Dedifferentiated amniotic fluid mesenchymal stem cell (primary cell): ENCODE data around the gene SCYGR5.
"Not testable (repeated sequence)": the region's sequence is repeated elsewhere in the genome, so short reads cannot be mapped to it uniquely, and the experiment has no call there.

Experiments used
- DNase-seq: peaks from one replicate; pipeline ENCODE4 v3.0.0-alpha.2; 2016; ENCODE audit errors: extremely low spot score

SCYGR5 gene, protein sequence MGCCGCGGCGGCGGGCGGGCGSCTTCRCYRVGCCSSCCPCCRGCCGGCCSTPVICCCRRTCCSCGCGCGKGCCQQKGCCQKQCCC

DNA sequence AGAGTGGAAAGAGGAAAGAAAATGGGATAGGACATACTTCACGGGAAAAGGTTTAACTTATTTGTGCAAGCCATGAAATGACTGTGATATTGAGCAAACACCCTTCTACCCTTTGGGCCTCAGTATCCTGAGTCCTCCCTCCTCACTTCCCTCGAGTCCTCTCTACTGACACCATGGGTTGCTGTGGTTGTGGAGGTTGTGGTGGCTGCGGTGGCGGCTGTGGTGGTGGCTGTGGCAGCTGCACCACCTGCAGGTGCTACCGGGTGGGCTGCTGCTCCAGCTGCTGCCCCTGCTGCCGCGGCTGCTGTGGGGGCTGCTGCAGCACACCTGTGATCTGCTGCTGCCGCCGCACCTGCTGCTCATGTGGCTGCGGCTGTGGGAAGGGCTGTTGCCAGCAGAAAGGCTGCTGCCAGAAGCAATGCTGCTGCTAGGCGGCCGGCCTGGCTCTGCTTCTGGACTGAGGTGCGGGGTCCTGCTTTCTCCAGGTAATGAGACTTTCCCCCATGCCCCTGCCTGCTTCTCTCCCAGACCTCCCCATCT is at the start of gene SCYGR5:
Gene SCYGR5 (plus strand): TSS at position 174 of the 540 bp plus-strand sequence. CDS start 0 bp downstream, at position 174.
- not testable (repeated sequence) for DNase-seq

DNA sequence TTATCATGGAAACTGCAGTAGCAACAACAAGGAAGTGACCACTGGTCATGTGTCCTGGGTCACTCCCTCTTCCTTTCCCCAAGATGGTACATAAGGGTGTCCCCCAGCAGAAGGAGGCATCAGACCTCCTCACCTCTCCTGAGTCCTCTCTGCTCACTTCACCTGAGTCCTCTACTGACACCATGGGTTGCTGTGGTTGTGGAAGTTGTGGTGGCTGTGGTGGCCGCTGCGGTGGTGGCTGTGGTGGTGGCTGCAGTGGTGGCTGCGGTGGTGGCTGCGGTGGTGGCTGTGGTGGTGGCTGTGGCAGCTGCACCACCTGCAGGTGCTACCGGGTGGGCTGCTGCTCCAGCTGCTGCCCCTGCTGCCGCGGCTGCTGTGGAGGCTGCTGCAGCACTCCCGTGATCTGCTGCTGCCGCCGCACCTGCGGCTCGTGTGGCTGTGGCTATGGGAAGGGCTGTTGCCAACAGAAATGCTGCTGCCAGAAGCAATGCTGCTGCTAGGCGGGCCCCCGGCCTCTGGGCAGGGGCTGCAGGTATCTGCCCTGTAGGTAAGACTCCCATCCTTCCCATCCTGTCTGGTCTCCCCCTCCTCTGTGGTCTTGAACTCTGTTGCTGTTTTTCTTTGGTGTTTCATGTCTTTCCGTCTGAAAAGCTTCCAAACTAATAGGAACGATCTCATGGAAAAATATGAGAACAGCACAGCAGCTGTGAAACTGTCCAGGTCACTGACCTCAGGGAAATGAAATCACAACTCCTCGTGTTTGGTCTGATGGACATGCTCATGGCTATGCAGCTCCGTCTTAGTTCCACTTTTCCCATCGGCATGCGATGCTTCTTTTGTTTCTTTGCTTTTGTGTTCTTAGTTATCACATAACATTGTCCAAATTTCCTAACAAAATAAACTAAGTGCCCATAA is 49.0 kb upstream of the SCYGR5 start, which contains the start of gene SCYGR4:
Gene SCYGR4 (plus strand): TSS at position 183 of the 915 bp plus-strand sequence. CDS start 0 bp downstream, at position 183.
- DNase-seq, result no peak

DNA sequence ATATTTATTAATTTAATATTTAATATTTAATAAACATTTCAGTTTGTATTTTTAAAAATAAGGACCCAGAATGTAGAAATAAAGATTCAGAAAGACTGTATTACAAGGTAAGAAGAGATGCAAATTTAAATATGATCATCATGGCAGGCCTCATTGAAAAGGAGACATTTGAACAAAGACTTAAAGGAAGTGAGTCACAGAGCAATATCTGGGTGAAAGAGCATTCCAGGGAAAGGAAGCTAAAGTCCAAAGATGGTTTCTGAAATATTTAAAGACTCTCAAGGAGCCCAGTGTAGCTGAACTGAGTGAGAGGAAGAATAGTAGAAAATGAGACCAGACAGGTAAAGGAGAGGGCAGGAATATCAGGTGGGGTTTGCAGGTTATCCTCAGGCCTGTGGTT is 43.4 kb upstream of the SCYGR5 start:
- peak; percentile 31 for DNase-seq

DNA sequence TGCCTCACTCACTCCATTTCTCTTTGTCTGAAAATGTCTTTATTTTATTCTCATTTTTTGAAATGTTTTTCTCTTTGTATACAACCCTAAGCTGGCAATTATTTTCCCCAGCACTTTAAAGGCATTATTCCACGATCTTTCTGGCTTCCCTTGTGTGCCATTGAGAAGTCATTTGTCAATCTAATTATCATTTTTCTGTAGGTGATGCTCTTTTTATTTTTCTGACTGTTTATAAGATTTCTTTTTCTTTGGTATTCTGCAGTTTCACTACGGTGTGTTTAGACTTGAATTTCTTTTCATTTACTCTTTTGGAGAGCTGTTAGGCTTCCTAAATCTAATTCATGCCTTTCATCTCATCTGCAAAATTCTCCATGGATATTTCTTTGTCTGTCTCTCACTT is 41.2 kb upstream of the SCYGR5 start:
- DNase-seq, result no peak

DNA sequence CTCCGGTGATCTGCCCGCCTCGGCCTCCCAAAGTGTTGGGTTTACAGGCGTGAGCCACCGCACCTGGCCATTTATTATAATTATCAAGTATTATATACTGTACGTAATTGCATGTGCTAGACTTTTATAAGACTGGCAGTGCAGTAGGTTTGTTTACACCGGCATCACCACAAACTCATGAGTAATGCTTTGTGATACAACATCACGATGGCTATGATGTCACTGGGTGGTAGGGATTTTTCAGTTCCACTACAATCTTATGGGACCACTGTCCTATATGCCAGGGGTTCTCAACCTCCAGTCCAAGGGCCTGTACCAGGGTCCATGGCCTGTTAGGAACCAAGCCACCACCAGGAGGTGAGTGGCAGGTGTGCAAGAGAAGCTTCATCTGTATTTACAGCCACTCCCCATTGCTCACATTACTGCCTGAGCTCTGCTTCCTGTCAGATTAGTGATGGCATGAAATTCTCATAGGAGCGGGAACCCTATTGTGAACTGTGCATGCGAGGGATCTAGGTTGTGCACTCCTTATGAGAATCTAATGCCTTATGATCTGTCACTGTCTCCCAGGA is 39.9 kb upstream of the SCYGR5 start:
- no peak for DNase-seq

DNA sequence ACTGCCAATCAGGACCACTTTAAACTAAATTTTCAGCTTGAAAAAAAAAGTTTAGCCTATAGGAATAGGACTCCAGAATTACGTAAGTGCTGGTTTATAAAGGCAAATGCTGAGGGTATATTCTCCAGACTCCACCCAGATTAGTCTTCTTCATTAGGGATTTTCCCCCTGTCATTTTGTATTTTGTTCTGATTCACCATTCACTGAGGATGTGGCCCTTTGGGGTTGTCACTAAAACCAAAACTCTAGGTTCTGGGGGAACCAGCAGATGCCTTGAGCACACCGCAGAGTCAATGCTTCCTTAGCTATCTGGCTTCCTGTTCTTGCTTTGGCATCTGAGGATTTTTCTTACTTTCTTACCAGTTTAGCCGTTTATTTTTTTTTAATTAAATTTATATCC is 38.8 kb upstream of the SCYGR5 start:
- no peak for DNase-seq

DNA sequence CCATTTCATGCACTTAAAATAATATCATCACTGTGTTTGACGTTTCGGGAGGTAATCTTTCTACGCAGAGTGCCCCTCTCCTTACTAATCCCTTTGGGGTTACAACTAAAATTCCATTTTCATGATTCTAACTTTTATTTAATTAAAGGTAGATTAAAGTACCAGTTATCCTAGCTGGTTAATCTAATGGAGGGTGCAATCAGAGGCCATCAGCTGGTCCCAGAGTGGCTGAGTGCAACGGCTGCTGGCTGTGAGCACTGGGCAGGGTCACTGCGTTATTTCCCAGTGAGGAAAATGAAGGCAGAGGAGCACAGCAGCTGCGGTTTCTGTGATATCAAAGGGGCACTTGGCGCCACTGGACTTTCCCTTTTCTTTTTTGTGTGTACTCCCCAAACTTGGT is 37.2 kb upstream of the SCYGR5 start:
- DNase-seq, result no peak

DNA sequence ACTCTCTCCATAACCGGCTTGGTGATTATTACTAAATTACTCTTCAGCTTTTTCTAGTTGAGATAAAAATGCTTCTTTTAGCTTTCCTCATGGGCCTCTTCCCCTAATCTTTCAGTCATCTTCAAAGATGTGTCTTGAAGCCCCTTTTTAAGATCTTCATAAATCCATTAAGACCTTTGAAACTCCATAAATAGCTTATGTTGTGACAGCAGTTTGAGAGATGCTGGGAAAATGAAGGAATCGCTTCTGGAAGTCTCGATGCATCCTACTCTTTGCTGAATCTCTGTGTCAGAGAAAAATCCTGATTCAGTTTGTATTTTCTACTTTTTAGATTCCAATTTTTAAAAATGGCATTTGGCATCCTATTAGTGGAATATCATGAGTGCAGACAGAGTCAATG is 36.3 kb upstream of the SCYGR5 start:
- DNase-seq, result no peak

DNA sequence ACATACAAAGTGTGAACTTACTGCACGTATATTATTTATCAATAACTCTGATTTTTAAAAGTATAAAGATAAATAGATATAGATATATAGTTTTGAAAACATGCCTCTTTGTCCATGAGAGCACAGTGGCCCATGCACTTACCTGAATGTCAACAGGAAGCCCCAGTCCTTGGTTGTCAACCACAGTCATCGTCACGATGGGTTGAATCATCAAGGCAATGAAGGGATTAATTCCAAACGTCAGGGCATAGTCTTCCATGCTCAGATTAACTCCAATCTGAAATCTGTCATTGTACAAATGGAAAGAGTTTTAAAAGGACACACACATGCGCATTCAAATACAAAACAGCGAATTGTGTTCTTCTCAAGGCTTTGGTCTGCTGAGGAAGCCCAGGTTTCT is 33.8 kb upstream of the SCYGR5 start:
- no peak for DNase-seq

DNA sequence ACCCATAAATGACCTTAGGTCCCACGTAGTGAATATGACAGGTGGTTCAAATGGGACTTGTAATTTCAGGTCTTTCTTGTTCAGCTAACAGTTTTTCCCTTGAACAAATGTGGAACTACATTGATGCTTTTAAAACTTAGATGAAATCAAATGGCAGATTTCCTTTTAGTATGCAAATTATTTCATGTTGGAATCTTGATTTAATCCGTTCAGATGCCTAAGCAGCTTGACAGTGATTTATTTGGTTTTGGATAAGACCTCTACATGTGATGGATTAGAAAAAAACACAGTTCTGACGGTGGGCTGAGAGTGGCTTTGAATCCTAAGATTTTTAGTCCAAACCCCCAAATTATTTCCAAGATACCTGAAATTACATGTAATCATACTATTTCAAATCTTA is 32.4 kb upstream of the SCYGR5 start:
- DNase-seq, result no peak

DNA sequence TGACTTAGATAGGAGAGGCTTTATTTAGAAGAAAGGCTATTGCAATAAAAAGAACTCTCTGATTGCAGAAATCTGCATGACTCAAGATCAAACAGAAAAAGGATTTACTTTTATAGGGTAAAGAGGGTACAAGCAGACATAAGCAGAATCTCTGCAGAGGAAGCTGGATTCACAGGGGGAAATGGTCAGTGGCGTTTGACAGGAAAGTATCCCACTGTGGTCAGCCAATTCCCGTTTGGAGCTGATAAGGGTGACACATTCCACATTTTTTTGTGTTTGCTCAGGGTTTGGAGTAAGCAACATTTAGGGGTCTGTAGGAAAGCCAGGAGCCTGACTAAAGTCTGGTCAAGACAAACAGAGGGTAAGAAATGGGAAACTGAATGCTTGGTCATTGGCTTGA is 23.9 kb upstream of the SCYGR5 start:
- no peak for DNase-seq

DNA sequence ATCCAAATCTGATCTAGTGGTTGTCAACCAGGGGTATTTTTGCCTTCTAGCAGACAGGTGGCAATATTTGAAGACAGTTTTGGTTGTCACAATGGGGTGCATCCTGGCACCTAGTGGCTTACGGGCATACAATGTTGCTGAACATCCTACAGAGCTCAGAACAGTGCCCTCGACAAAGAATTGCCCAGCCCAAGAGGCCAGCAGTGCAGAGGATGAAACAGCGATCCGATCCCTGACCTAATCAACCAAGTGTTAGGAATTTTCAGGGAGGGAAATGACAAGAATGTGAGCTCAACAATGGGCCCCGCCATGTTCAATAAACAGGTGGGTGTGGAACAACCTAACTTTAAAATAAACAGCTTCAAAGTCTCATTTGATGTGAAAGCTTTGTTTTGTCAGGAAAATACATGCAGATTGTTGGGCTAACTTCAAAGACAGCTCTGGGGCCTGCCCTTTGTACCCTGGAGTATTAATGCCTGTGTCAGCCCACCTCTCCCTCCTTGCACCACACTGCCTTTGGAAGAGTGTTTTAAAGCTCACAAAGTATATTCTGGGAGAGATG is 22.5 kb upstream of the SCYGR5 start:
- no peak for DNase-seq

DNA sequence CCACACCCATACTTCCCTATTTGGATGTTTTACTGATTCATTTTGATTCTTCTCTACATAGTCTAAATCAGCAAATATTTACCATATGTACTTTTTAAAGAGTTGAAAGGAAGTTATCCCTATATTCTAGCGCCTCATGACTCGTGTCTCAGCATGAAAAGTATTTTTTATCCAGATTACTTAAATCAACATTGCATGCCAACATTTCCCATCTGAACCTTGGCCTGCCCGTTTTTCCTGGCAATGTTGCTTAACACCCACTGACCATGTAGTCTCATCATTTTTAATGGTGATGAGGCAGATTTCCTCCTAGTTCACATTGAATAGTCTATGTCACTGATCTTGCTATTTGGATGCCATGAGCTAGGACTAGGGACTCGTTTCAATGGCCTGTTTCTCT is 13.2 kb upstream of the SCYGR5 start:
- DNase-seq, result no peak

DNA sequence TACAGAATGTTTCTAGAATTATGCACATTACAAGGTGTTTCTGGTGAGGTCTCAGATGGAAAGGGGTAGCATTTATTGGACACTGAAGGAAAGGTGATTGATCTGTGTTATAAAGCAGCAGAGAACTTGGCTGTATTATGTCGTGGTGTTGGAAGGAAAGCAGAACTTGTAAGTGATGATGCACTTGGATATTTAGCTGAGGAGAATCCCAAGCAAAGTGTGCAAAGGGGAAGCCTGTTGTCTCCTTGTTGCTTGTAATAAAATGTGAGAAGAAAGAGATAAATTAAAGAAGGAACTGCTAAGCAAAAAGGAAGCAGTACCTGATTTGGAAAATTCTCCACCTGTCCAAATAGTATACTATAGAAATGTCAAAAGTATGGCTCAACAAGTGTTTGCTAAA is 12.2 kb upstream of the SCYGR5 start:
- no peak for DNase-seq

DNA sequence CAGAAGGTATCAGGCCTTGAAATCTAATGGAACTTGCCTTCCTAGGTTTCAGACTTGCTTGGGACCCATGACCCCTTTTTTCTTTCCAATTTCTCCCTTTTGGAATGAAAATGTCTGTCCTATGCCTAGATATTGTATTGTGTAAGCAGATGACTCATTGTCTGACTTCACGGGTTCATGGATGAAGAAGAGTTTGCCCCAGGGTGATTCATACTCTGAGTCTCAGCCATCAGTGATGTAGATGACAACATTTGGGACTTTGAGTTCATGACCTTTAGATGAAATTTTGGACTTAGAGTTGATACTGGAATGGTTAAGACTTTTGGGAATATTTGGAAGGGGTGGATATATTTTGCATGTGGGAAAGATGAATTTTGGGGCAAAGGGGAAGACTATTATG is 11.2 kb upstream of the SCYGR5 start:
- DNase-seq, result peak; percentile 78

DNA sequence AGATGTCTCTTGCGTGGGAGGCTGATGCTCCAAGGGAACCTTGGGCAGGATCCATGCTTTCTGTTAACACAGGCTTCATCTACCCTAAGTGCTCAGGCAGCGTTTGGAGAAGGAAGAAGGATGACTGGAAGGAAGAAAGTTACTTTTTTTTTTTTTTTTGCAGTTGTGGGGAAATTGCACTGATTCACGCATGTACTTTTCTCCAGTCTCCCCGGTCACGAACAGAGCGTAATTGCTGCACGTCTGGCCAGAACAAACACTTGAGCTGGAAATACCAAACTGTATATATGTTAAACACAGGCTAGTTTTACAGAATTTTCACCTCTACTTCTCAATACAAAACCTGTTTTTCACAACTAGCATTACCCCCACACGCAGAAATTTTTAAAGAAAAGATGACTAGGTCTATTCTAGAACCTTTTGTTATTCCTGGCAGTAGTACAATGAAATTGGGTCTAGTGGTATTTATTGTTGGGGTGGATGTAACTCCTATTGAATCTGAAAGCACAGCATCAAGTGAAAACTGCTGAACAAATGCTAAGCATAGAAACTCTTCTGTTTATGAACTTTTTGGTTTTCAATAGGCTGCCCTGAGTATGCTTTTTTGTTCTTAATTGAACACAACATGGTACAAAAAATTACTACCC is 9.3 kb upstream of the SCYGR5 start:
- DNase-seq, result no peak

DNA sequence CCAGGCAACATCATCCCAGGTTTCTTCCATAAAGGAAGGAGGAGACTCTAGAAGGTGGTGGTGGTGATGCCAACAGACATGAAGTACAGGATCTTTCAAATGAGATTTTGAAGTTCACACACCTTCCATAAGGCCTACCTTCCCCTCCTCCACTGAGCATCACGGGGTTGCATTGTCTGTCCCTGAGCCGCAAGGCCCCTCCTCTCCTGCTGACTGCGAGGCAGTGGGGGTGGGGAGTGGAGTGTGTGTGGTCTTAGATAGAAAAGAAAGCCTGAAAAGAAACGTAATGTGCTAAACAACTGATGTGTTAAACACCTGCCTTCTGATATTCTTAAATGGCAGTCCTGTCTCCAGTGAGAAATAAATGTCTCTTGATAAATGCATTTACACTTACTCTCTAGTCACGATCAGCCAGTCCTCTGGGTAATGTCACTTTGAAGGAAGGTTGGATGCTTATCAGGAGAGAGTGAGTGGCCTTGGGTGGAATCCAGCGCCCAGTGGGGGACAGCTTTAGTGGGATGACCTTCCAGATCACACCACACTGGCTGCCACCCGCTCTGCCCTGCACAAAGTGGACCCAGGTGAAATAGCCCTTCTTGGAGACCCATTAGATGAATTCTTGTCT is 5.5 kb upstream of the SCYGR5 start:
- no peak for DNase-seq

DNA sequence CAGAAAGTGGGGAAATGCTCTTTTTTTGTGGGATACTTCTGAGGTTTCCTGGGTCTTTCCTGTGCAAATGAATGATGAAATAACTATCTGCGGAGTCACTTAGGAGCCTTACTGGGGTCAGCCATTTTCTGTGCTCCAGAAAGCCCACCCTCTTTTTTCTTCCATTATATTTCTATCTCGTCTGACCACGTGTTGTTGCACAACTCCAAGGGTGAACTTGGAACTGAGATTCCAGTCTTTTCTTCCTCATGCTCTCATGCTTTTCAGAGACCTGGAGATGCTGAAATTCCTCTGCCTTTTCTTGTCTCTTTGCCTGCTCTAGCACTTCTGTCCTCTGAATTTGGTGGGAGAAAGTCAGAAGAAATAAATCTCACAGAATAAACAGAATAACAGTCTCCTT is 4.8 kb upstream of the SCYGR5 start:
- no peak for DNase-seq

DNA sequence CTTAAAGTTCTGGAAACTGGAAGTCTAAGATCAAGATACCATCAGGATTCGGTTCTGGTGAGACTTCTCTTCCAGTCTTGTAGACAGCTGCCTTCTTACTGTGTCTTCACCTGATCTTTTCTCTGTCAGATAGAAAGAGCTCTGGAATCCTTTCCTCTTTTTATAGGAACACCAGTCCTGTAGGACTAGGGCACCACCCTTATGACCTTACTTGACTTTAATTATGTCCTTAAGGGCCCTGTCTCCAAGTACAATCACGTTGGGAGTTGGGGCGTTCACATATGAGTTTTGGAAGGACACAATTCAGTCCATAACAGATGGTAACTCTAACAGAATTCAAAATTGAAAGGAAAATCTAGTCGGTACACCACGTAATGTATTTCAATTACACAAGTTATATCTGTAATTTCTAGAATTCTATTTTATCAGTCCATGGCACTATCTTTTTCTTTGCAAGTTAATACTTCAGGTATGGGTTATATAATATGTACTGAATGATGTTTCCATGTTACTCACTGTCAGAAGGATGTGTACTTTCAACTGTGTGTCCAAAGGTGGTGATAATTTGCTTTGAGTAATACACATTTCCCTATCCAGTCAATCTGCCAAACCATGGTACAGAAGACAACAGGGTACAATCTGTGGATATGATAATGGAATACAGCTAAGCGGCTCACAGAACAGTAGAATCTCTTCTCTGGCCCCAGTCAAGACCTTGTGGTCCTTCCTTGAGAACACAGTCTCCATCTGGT is 1.2 kb upstream of the SCYGR5 start:
- DNase-seq, result no peak

DNA sequence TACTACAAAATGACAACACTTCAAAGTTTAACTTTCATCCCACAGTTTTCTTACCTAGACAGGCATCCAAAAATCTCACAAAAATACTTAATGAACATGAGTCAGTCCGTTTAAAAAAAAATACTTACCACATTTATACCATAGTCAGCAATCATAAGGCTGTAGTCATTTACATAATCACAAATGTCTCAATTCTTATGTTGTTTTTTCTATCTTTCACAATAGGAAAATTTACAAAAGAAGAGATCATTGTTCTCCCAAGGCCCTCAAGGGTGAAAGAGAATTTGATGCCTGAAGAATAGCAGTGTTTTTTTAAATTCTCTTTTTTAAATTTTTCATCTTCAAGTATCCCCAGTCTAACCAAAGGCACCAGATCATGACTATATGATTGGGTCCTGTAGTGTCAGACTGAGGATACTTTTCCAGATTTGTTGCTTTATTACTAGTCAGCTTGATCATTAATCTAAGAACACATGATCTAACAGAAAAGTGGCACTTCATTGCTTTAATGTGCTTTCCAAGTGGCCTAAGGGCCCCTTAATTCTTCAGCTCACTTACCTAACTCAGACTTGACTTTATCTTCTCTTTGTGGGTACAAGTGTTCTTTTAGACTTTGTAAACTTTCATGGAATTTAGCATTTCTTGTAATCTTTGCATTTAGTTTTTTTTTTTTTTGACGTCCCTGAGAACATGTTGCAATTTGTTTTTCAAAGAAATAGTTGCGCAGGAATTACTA is 4.7 kb downstream of the SCYGR5 start:
- DNase-seq, result no peak
